ENCODE results near the gene PBX1. TPM values are rescaled to one million over a fixed set of nuclear protein-coding genes. Genes with fewer than 3 reads are reported as not detected.
A peak's percentile ranks its signal among the peaks of the same experiment; 100 is the strongest.

The PBX1 gene
- total RNA-seq, 4 donors from 2014 or later = 14.4 to 34.6 (median 22.0) TPM

DNA sequence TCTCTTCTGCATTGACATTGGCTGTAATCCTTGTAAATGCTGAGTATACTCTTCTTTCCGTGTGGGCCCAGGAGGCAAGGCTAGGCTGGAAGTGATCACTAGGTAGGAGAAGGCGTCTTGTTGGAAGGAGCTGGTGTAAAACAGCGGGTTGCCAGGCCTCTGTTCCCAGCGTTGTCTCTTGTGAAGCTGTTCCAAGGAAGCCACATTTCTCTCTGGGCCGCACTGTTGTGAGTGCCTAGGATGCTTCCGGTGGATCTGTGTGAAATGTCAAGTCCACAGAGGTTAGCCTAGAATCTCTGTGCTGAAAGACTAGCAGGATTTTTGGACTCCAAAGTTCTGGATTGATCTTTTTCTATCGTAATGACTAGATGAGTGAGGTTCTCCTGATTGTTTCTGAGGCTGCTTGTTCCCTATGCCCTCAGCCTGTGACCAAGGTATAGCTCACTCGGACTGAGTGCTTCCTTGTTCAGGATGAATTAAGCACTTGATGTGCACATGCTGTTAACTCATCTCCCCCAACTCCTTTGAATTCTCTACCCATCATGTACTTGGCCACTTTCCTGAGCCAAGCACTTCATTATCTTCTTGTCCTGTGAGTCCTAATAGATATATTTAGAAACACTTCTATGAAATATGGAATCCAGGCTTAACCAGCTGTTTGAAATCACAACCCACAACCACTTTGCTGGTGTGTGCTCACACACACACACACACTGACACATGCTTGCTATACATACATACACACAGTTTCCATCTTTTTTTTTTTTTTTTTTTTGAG, 63.3 kb downstream of the PBX1 start:
- no peaks in the 10 kb centered on the region for H3K36me3 ChIP-seq
- TF ChIP-seq POLR2AphosphoS5 (IDR thresholded peaks at IDR 0.05) (no peak), POLR2A (IDR thresholded peaks at IDR 0.05) (no peak), EP300 (IDR thresholded peaks at IDR 0.05) (no peak)
- TF ChIP-seq, protein P1, sequence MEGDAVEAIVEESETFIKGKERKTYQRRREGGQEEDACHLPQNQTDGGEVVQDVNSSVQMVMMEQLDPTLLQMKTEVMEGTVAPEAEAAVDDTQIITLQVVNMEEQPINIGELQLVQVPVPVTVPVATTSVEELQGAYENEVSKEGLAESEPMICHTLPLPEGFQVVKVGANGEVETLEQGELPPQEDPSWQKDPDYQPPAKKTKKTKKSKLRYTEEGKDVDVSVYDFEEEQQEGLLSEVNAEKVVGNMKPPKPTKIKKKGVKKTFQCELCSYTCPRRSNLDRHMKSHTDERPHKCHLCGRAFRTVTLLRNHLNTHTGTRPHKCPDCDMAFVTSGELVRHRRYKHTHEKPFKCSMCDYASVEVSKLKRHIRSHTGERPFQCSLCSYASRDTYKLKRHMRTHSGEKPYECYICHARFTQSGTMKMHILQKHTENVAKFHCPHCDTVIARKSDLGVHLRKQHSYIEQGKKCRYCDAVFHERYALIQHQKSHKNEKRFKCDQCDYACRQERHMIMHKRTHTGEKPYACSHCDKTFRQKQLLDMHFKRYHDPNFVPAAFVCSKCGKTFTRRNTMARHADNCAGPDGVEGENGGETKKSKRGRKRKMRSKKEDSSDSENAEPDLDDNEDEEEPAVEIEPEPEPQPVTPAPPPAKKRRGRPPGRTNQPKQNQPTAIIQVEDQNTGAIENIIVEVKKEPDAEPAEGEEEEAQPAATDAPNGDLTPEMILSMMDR (IDR thresholded peaks at IDR 0.05) = no peak
- H3K27ac ChIP-seq = no peak overlapping the region
- peaks cover 50% of the 10 kb centered on the region for H3K4me1 ChIP-seq
- no peaks in the 10 kb centered on the region for H3K27me3 ChIP-seq
- H3K4me3 ChIP-seq = no peak overlapping the region
- no peak for DNase-seq (ENCODE audit: low spot score in 2 of 2)
- H3K9me3 ChIP-seq = no peaks in the 10 kb centered on the region
- 63% methylated on average over 8 of the region's 8 CpGs for WGBS

DNA sequence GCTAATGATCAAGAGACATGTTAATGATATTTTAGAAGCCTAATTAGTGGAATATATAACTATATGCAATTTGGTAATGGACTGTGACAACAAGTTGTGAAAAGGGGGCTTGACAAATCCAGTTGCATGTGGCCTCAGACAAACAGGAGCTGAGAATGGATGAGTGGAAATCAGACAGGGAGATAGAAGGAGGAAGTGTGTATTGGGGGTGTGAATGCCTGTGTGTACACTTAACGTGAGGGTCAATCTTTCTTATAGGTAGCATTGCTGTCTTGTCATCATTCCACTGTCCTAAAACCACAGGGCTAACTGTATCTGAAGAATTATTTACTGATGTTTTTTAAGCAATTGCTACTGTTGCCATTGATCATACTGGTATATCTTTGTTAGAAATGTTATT, 64.8 kb downstream of the PBX1 start:
- Histone ChIP-seq H3K4me1 (peaks cover 36% of the 10 kb centered on the region), H3K27ac (no peak overlapping the region)
- 82% methylated on average over 1 of the region's 1 CpG for WGBS

DNA sequence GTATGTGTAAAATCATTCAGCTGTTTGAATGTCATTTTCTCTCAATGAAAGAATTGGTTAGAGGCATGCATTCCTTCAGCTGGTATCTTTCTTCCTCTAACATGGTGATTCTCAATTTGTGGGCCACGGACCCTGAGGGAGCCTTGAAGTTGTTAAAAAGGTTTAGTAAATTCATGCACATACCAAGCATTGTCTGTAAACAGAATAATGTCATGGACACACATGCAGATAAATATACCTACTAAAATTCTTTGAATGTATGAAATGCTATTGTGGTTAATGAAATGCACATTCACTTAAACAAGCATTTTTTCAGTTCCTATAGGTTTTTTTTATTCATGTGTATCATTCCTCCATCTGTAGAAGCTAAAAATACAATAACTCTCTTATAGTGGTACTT, 65.4 kb downstream of the PBX1 start:
- Histone ChIP-seq H3K27me3 (no peaks in the 10 kb centered on the region), H3K9me3 (no peaks in the 10 kb centered on the region), H3K4me3 (no peak overlapping the region), H3K27ac (no peak overlapping the region), H3K4me1 (peaks cover 30% of the 10 kb centered on the region), H3K36me3 (peaks cover 4% of the 10 kb centered on the region)
- TF ChIP-seq POLR2A (IDR thresholded peaks at IDR 0.05) = no peak
- no peak for TF ChIP-seq EP300 (IDR thresholded peaks at IDR 0.05)
- 85% methylated on average over 1 of the region's 1 CpG for WGBS
- no peak for DNase-seq (ENCODE audit: low spot score in 2 of 2)

More for the DNA sequence above, 64.8 kb downstream of the PBX1 start:
- Histone ChIP-seq H3K4me3 (no peak overlapping the region), H3K27me3 (no peaks in the 10 kb centered on the region), H3K9me3 (no peaks in the 10 kb centered on the region), H3K36me3 (peaks cover 4% of the 10 kb centered on the region)
- TF ChIP-seq, protein P1 (IDR thresholded peaks at IDR 0.05) = no peak
- no peak for TF ChIP-seq POLR2A (IDR thresholded peaks at IDR 0.05)
- DNase-seq (ENCODE audit: low spot score in 2 of 2) = no peak

DNA sequence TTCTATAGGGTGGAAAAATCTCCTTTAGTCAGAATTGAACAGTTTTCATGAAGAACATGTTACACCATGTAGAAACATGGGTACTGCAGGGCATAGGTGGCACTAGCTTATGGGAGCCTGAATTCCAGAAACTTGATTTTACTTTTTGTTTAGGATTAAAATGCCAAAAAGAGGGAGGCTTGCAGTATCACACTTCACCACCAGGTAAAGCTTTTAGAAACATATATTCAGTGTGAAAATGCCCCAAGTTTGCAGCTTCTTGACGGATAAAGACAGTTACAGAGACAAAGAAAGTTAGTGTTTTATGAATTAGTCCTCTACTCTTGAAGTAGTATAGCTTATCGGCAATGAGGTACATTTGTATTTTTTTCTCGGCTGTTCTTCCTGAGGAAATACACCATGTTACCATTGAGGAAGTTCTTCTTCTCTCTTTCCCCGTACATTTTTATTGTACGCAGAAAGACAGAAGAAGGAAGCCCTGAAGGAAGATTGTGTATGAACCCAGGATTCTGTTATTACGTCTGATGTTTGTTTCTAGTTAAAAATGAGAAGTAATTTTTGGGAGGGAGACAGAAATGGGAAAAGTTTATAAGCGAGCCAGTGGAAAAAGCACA, 66.1 kb downstream of the PBX1 start:
- H3K36me3 ChIP-seq = peaks cover 4% of the 10 kb centered on the region
- no peak for DNase-seq (ENCODE audit: low spot score in 2 of 2)
- no peak overlapping the region for H3K4me3 ChIP-seq
- no peaks in the 10 kb centered on the region for H3K9me3 ChIP-seq
- no peaks in the 10 kb centered on the region for H3K27me3 ChIP-seq
- WGBS = 50% methylated on average over 7 of the region's 7 CpGs
- no peak for TF ChIP-seq POLR2A (IDR thresholded peaks at IDR 0.05)
- TF ChIP-seq, protein P1 (IDR thresholded peaks at IDR 0.05) = peak; percentile 37 to 45
- H3K27ac ChIP-seq = no peak overlapping the region
- H3K4me1 ChIP-seq = peaks cover 27% of the 10 kb centered on the region

DNA sequence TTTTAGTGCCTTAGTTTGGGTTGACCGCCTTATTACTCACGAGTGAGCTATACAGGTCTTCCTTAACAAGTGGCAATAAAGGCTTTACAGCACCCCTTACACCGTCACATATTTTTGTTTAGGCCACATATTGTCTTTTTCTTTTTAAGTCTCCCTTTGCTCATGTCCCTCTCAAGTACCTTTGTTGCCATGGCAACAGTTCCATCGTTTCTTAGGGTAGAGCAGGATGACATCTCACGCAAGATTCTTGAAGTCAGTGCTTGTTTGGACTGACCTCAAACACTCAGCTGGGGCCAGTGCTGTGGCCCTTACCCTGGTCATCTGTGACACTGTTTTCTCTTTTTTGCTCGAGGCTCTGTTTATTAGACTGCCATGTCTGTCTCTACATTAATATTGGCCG, 69.8 kb downstream of the PBX1 start:
- WGBS = 88% methylated on average over 7 of the region's 7 CpGs

More for the DNA sequence above, 69.8 kb downstream of the PBX1 start:
- Histone ChIP-seq H3K27ac (no peak overlapping the region), H3K36me3 (peaks cover 4% of the 10 kb centered on the region), H3K4me1 (peaks cover 25% of the 10 kb centered on the region), H3K4me3 (no peak overlapping the region), H3K9me3 (no peaks in the 10 kb centered on the region), H3K27me3 (no peaks in the 10 kb centered on the region)
- TF ChIP-seq POLR2A (IDR thresholded peaks at IDR 0.05) = no peak
- no peak for TF ChIP-seq EP300 (IDR thresholded peaks at IDR 0.05)
- TF ChIP-seq, protein P1 (IDR thresholded peaks at IDR 0.05) = no peak
- no peak for TF ChIP-seq POLR2AphosphoS5 (IDR thresholded peaks at IDR 0.05)
- no peak for DNase-seq (ENCODE audit: low spot score in 2 of 2)
